Duodenal mucosa (tissue), 2 donors: ENCODE measurements around the gene AJUBA.
A peak's percentile ranks its signal among the peaks of the same experiment; 100 is the strongest.
"Not testable (repeated sequence)": the region's sequence is repeated elsewhere in the genome, so short reads cannot be mapped to it uniquely, and the experiment has no call there.

Experiments used
- H3K27ac ChIP-seq: one replicate; pipeline ENCODE4 v1.7.0; 2013; ENCODE audit warnings: low read depth, low read length
- H3K27me3 ChIP-seq, 2 donors: one replicate each; pipeline ENCODE4 v1.7.0; 2013; ENCODE audit warnings: low read length in 2 of 2, control low read depth in 1 of 2; ENCODE audit not compliant: insufficient read depth in 2 of 2, control insufficient read depth in 1 of 2
- H3K36me3 ChIP-seq, 2 donors: one replicate each; pipeline ENCODE4 v1.7.0; 2013; ENCODE audit warnings: low read length in 2 of 2, control low read depth in 1 of 2; ENCODE audit not compliant: insufficient read depth in 2 of 2, control insufficient read depth in 1 of 2
- H3K4me1 ChIP-seq, 2 donors: one replicate each; pipeline ENCODE4 v1.7.0; 2013; ENCODE audit warnings: low read length in 2 of 2, control low read depth in 1 of 2; ENCODE audit not compliant: insufficient read depth in 2 of 2, control insufficient read depth in 1 of 2
- H3K4me3 ChIP-seq, 2 donors: one replicate each; pipeline ENCODE4 v1.7.0; 2013; ENCODE audit warnings: low read length in 2 of 2, low read depth in 1 of 2
- H3K9ac ChIP-seq, 2 donors: one replicate each; pipeline ENCODE4 v1.7.0; 2013; ENCODE audit warnings: low read length in 2 of 2, low read depth in 1 of 2
- H3K9me3 ChIP-seq, 2 donors: one replicate each; pipeline ENCODE4 v1.7.0; 2013; ENCODE audit warnings: low read length in 2 of 2, control low read depth in 1 of 2; ENCODE audit not compliant: control insufficient read depth in 1 of 2

Gene AJUBA

DNA sequence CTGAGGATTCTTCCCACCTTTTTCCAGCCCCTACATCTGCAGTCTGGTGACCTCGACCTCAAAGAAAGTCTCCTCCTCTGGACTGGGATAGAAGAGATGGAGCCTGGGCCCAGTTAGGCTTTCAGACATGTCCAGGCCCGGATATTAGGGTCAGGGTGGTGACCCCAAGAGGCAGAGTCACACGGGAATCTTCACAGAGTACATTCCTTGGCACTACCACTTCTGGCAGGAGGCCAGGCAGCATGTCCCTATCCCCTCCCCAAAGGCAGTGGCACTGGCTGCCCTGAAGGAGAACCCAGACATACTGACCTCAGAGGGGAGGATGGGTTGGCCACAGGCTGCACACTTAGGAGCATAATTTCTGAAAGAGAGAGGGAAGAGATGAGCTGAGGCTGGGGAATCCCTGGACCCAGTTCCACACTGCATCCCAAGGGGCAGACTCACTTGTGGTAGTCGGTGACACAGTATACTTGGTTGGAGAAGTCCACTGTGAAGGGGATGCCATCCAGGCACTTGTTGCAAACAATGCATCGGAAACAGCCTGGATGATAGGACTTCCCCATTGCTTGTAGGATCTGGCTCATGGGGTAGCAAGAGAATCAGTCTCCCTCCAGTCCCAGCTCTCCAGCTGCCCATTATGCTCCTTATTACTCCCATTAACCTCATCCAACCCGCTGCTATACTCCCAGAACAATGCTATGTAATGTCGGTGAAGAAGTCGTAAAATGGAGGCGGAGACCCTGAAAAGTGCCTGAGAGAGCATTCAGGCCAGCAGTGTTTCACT lies 7.6 kb downstream of the AJUBA start:
- Histone ChIP-seq H3K4me1 (peaks cover 32 to 35% of the 10 kb centered on the region in 2 donors), H3K36me3 (no peaks in the 10 kb centered on the region), H3K27ac (no peak overlapping the region), H3K27me3 (no peaks in the 10 kb centered on the region), H3K4me3 (no peak overlapping the region), H3K9me3 (no peaks in the 10 kb centered on the region), H3K9ac (no peak overlapping the region)

DNA sequence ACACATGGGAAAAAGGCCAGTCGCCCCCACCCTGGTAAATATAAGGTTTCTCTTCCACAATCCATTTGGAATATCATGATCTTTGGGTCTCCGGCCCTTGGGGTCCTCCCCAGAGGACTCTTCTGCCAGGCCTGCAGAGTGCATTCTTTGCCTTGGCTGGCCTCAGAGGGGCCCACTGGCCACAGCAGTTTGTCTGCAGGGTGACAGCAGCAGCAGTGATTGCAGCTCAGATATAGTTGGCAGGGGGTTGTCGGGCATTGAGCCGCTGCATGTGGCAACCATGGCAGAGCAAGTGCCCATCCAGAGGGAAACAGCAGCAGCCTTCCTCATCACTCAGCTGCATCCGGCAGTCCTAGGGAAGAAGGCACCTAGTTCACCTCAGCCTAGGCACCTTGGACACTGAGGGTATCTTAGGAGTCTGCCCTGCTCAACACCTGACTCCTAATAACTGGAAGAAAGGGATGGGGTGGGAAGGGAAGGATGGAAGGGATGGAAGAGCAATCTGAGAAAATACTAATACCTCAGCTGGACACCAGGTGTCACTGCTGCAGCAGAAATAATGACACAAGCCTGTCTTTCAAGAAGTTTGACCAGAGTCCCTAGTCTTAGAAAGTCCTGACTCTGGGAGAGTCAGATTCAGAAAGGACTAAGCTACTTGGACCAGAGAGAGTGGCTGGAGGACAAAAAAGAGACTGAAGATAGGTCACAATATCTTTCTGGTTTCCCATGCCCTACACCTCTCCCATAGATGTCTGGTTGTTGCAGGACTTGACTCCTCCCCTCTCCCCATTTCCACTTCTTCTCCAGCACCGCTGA lies 8.9 kb downstream of the AJUBA start:
- no peaks in the 10 kb centered on the region for H3K9me3 ChIP-seq
- no peaks in the 10 kb centered on the region for H3K36me3 ChIP-seq
- no peak overlapping the region for H3K27ac ChIP-seq
- peaks cover 23% of the 10 kb centered on the region in 2 donors for H3K4me1 ChIP-seq
- H3K9ac ChIP-seq = no peak overlapping the region
- no peaks in the 10 kb centered on the region for H3K27me3 ChIP-seq
- H3K4me3 ChIP-seq = no peak overlapping the region

DNA sequence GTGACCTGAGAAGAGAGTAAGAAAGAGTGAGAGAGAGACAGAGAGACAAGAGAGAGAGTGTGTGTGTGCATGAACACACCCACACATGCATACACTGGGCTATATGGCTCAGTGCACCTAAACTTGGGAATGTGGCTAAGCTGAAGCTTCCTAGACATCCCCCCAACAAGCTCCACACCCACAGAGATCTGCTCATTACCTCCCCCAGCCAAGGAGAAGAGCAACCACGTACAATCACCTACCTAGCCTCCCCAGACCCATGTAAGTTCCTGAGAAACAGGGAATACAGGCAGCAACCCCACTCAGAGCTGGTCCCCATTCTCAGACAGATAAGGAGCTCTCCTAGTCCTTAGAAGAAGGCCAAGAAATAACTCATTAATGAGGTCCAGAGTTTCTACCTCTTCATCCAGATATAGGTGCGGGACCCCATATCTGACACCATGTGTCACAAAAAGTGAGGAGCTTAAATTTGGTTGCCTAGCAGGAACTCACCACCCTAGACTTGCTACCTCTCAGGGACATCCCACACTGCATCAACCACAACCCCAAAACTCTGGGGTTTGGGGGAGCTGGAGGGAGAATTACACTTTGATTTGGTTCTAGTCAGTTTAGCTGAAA lies 9.9 kb downstream of the AJUBA start:
- H3K4me1 ChIP-seq = peaks cover 12 to 14% of the 10 kb centered on the region in 2 donors
- no peak overlapping the region for H3K9ac ChIP-seq
- H3K27me3 ChIP-seq = no peaks in the 10 kb centered on the region
- H3K4me3 ChIP-seq = no peak overlapping the region
- no peak overlapping the region for H3K27ac ChIP-seq
- H3K36me3 ChIP-seq = no peaks in the 10 kb centered on the region
- H3K9me3 ChIP-seq = no peaks in the 10 kb centered on the region

DNA sequence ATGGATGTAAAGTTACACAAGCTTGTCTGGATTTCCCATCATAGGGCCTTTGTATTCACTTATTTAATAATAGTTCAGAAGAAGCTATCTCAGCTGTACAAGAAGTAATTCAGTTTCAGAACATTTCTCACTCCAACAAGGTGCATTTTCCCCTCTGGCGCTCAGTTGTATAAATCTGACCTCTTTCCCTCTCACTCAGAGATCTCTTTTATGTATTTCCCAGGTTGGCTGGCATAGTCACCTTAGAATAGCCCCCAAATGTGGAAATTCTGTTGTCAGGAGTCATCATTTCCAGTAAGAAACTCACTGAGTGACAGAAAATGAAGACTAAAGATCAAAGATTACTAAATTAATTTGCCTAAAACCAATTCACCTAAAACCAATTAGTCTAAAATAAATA lies 11.2 kb downstream of the AJUBA start:
- Histone ChIP-seq H3K27me3 (no peaks in the 10 kb centered on the region), H3K4me1 (peaks cover 0 to 1% of the 10 kb centered on the region in 2 donors), H3K36me3 (no peaks in the 10 kb centered on the region), H3K27ac (no peak overlapping the region), H3K9ac (no peak overlapping the region), H3K4me3 (no peak overlapping the region), H3K9me3 (no peaks in the 10 kb centered on the region)

DNA sequence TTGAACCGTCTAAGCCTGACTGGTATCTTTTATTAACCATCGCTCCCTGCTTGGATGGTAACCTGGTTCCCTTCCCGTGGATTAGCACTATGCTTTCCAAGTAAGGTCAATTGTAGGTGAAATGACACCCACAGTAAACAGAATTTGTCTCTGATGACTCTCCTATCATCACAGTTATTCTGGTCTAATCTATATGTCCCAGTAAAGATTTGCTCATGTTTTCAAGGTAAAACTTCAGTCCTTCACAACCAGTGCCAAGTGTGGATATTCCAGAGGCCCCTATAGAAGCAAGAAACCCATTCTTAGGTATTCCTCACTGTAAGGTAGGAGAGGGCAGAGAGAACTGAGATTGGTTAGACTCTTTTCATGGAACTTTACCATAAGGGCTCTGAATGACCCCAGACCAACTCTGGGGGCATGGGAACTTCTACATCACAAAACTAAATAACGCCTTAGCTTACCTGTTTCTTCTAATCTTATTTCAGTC lies 15.5 kb downstream of the AJUBA start:
- Histone ChIP-seq H3K4me1 (no peaks in the 10 kb centered on the region), H3K9ac (no peak overlapping the region), H3K27ac (no peak overlapping the region), H3K9me3 (no peaks in the 10 kb centered on the region), H3K27me3 (no peaks in the 10 kb centered on the region), H3K36me3 (no peaks in the 10 kb centered on the region), H3K4me3 (no peak overlapping the region)

DNA sequence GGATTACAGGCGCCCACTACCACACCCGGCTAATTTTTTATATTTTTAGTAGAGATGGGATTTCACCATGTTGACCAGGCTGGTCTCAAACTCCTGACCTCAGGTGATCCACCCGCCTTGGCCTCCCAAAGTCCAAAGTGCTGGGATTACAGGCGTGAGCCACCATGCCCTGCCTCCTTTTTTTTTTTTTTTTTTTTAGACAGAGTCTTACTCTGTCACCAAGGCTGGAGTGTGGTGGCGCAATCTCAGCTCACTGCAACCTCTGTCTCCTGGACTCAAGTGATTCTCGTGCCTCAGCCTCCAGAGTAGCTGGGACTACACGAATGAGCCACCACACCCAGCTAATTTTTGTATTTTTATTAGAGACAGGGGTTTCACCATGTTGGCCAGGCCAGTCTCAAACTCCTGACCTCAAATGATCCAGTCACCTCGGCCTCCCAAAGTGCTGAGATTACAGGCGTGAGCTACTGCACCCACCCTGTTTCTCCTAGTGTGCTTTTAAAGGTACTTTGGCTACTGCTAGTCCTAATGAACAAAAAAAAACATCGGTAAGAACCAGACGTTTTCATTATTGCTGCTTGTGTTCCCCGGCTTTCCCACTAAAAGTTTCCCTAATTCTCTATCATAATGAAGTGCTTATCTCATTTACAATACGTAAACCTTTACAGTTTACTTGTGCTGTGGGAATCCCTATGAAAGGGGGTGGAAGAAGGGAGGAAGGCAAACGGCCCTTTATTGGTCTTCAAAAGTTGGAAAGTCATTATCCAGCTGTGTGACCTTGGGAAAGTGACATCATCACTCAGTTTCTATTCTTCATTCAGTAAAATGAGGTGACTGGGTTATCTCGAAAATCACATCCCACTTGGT lies 16.2 kb downstream of the AJUBA start:
- not testable (repeated sequence) for H3K9ac ChIP-seq, H3K4me1 ChIP-seq, H3K27ac ChIP-seq, H3K27me3 ChIP-seq, H3K4me3 ChIP-seq, H3K9me3 ChIP-seq, H3K36me3 ChIP-seq

DNA sequence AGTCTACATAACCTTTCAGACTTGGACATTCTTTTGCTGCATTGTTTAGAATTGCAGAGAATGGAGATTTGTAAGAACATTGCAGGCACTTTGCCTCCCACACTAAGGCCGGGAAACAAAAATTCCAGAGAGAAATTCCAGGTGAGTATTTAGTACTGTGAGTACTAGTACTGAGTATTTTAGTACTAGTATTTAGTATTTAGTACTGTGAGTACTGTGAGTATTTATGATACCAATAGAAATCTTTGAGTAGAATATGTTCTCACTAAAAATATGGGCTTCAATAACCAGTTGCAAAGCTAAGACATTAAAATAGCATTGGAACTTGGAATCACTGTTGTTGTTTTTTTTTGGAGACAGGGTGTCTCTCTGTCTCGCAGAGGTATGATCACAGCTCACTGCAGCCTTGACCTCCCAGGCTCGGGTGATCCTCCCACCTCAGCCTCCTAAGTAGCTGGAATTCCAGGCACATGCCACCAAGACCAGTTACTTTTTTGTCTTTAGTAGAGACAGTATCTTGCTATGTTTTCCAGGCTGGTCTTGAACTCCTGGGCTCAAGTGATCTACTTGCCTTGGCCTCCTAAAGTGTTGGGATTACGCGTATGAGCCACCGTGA lies 20.2 kb downstream of the AJUBA start:
- Histone ChIP-seq H3K9me3 (no peaks in the 10 kb centered on the region), H3K27ac (no peak overlapping the region), H3K4me3 (no peak overlapping the region), H3K27me3 (no peaks in the 10 kb centered on the region), H3K4me1 (no peaks in the 10 kb centered on the region), H3K9ac (no peak overlapping the region), H3K36me3 (no peaks in the 10 kb centered on the region)

DNA sequence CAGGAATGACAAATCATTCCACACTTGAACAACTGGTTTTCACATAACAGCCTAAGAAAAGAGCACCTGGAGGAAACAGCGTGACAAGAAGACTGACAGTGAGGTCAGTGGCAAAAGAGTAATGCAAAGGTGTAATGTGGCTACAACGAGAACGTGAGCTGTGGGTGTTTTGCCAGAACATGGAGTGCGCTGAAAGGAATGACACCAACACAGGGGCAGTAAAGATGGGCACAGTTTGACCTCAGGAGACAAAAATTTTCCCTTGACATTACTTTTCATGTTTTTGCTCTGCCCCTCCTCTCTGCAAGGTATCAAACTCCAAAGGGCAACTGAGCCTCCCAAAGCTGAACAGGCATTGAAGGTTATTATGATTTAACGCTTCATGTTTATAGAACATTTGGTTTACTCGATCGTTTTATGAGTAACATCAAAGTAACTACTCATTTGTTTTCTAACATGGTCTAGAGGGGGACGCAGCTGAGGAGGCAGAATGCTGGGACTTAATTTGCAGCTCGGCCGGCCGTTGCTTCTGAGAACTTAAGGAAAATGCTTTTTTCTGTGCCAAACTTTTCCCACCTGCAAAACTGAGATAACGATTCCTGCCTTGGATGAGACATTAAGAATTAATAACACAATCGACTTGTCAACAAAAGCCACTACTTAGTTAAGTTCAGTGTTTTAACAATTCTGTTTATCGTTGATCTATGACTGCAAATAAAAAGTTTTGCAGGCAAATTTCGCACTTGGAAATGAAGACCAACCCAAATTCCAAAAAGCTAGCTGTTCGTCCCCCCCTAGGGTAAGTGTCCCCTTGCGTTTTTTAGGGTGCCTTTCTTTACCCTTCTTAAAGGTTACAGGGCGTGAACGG lies 26.4 kb downstream of the AJUBA start:
- Histone ChIP-seq H3K9me3 (no peaks in the 10 kb centered on the region), H3K36me3 (peaks cover 0 to 18% of the 10 kb centered on the region in 2 donors), H3K9ac (peak overlapping the region; percentile 90 to 94), H3K4me3 (peak overlapping the region; percentile 81 to 91), H3K27ac (peak overlapping the region; percentile 92), H3K27me3 (no peaks in the 10 kb centered on the region), H3K4me1 (peaks cover 9 to 10% of the 10 kb centered on the region in 2 donors)

DNA sequence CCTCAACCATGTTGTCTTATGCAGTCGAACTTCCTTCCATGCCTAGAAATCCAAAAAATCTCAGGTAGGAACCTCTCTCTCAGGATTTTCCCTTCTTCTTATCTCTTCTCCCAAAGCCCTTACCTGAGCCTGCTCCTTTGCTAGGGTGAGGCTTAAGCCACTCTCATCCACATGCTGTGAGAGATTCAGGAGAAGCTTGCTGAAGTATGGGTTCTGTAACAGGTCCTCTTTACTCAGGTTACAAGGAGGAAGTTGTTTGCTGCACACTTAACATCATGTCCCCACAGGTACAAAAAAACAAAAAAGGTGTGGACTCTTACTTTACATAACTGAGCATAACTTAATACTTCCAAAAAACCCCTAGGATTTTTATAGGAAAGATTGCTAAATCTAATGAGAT lies 29.9 kb downstream of the AJUBA start:
- peaks cover 5 to 38% of the 10 kb centered on the region in 2 donors for H3K36me3 ChIP-seq
- H3K4me3 ChIP-seq = no peak overlapping the region
- H3K27me3 ChIP-seq = no peaks in the 10 kb centered on the region
- no peak overlapping the region for H3K9ac ChIP-seq
- no peak overlapping the region for H3K27ac ChIP-seq
- H3K4me1 ChIP-seq = peaks cover 9 to 10% of the 10 kb centered on the region in 2 donors
- no peaks in the 10 kb centered on the region for H3K9me3 ChIP-seq
